Rectal smooth muscle tissue (tissue), 1 donor: ENCODE data around the gene PERCC1.

Experiments
- H3K27ac ChIP-seq: one replicate; pipeline ENCODE4 v1.7.0; 2013; ENCODE audit warnings: low read depth, low read length, inconsistent platforms
- H3K27me3 ChIP-seq: one replicate; pipeline ENCODE4 v1.7.0; 2013; ENCODE audit warnings: low read length; ENCODE audit not compliant: control insufficient read depth, insufficient read depth
- H3K36me3 ChIP-seq: one replicate; pipeline ENCODE4 v1.7.0; 2013; ENCODE audit warnings: low read length; ENCODE audit not compliant: control insufficient read depth, insufficient read depth
- H3K4me1 ChIP-seq: one replicate; pipeline ENCODE4 v1.7.0; 2013; ENCODE audit warnings: low read length; ENCODE audit not compliant: control insufficient read depth, insufficient read depth
- H3K4me3 ChIP-seq: one replicate; pipeline ENCODE4 v1.7.0; 2013; ENCODE audit warnings: low read length
- H3K9ac ChIP-seq: one replicate; pipeline ENCODE4 v1.7.0; 2013; ENCODE audit warnings: low read length

The PERCC1 gene

GRCh38 chr16:1416521-1416941 is 14.3 kb upstream of the PERCC1 start:
- Histone ChIP-seq H3K9ac (no peak overlapping the region), H3K27me3 (no peaks in the 10 kb centered on the region), H3K36me3 (peaks cover 3% of the 10 kb centered on the region), H3K4me1 (peaks cover 7% of the 10 kb centered on the region), H3K27ac (no peak overlapping the region), H3K4me3 (no peak overlapping the region)

- Histone ChIP-seq H3K9ac (peak overlapping the region; percentile 89), H3K27me3 (no peaks in the 10 kb centered on the region), H3K4me1 (peaks cover 7% of the 10 kb centered on the region), H3K27ac (peak overlapping the region; percentile 90), H3K4me3 (peak overlapping the region; percentile 96), H3K36me3 (no peaks in the 10 kb centered on the region)
These were observed 10.8 kb upstream of the PERCC1 start for GRCh38 chr16:1420111-1420539.

GRCh38 chr16:1422076-1422475 is 8.8 kb upstream of the PERCC1 start:
- Histone ChIP-seq H3K27me3 (no peaks in the 10 kb centered on the region), H3K4me1 (peaks cover 7% of the 10 kb centered on the region), H3K27ac (peak overlapping the region; percentile 90), H3K36me3 (no peaks in the 10 kb centered on the region), H3K4me3 (no peak overlapping the region), H3K9ac (no peak overlapping the region)

DNA sequence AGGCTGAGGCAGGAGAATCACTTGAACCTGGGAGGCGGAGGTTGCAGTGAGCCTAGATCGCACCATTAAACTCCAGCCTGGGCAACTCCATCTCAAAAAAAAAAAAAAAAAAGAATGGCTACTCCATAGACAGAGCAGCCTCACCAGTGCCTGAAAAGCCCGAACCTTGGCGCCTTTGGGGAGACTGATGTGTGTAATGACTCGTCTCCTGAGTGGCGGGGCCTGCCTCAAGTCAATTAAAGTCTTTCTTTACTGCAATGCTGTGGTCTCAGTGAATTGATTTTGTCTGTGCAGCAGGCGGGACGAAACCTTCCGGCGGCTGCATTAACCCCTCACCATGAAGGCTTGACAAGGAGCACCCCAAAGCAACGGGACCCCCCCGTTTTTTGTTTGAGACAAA is 6.8 kb upstream of the PERCC1 start:
- Histone ChIP-seq H3K36me3 (no peaks in the 10 kb centered on the region), H3K9ac (no peak overlapping the region), H3K4me1 (peaks cover 7% of the 10 kb centered on the region), H3K4me3 (no peak overlapping the region), H3K27ac (no peak overlapping the region), H3K27me3 (no peaks in the 10 kb centered on the region)

DNA sequence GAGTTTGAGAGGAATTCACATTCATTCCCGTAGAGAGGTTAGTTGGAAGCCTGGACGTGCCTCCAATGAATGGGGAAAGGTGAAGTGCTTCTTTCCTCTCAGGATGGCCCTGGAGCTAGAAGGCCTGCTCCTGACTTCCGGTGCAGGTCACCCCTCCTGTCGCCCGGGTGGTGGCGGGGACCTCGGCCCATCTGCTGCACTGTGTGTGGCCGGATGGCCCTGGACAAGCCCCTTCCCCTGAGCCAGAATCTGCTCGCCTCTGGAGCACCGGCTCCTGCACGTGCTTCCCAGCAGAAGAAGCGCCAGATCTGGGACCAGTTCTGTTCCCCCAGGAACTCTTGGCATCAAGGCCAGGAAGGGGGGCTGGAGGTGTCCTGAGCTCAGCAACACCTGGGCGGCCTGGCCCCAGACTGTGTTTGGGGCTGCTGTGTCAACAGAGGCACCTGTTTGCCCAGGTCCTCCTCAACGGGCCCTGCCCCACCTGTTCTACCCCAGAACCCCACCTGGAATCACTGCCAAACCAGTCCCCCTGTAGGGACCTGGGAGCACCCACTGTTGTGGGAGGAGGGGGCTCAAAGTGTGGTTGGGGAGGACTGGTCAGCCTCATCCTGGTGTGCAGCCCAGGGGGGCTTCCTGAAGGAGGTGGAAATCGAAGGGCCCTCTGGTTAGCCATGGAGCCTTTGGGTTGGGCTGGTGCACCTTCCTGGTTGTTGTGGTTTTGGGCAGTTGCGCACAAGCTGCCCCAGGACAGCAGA is 5.1 kb upstream of the PERCC1 start:
- H3K9ac ChIP-seq: no peak overlapping the region
- H3K4me3 ChIP-seq: no peak overlapping the region
- H3K36me3 ChIP-seq: no peaks in the 10 kb centered on the region
- H3K27ac ChIP-seq: no peak overlapping the region
- H3K4me1 ChIP-seq: no peaks in the 10 kb centered on the region
- H3K27me3 ChIP-seq: no peaks in the 10 kb centered on the region

- no peaks in the 10 kb centered on the region for H3K36me3 ChIP-seq
- no peak overlapping the region for H3K27ac ChIP-seq
- no peaks in the 10 kb centered on the region for H3K4me1 ChIP-seq
- no peak overlapping the region for H3K9ac ChIP-seq
- no peak overlapping the region for H3K4me3 ChIP-seq
- no peaks in the 10 kb centered on the region for H3K27me3 ChIP-seq
These were observed 4.0 kb upstream of the PERCC1 start for GRCh38 chr16:1426734-1427471.

DNA sequence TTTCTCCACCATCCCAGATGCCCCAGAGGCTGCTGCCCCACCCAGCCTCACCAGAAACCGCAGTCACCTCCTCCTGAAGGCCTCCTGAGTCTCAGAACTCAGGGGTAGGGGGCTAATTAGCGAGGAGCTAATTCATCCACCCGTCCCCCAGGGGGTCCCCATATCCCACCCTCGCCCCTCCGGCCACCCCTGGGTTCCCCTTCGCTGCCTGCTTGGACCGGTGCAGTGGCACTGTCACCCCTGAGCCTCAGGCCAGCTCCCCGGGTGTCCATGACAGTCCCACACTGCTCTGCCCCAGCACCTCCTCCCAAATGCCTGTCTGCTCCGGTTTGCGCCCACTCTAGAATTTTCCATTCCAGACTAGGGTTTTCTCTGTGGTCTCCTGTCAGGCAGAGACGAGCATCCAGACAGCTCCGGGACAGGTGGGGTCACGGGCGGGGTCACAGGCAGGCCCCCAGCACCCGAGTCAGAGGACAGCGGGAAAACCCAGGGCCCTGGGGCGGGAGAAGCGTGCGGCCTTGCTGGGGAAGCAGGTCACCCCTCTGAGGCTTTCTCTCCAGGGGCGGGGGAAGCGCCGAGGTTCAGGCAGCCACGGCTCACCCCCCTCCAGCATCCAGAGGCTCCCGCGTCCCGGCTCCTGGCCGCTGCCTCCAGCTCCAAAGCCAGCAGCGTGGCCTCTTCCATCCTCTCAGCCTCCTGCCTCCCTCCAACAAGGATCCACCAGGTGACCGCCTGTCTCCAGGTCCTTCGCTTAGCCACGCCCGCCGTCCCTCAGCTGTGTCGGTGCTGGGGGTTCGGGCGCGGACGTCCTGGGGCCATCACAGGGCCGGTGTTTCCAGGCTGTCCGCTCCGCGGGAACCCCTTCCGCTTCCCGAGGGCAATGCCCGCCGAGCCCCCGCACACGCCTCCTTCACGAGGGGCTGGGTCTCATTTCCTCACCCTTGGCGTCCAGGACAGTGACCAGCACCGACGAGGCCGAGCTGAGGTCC is 3.1 kb upstream of the PERCC1 start:
- Histone ChIP-seq H3K4me3 (no peak overlapping the region), H3K36me3 (no peaks in the 10 kb centered on the region), H3K9ac (no peak overlapping the region), H3K4me1 (no peaks in the 10 kb centered on the region), H3K27ac (no peak overlapping the region), H3K27me3 (no peaks in the 10 kb centered on the region)

GRCh38 chr16:1428511-1428910 is 2.4 kb upstream of the PERCC1 start:
- Histone ChIP-seq H3K4me3 (no peak overlapping the region), H3K27me3 (no peaks in the 10 kb centered on the region), H3K36me3 (no peaks in the 10 kb centered on the region), H3K9ac (no peak overlapping the region), H3K27ac (no peak overlapping the region), H3K4me1 (no peaks in the 10 kb centered on the region)

DNA sequence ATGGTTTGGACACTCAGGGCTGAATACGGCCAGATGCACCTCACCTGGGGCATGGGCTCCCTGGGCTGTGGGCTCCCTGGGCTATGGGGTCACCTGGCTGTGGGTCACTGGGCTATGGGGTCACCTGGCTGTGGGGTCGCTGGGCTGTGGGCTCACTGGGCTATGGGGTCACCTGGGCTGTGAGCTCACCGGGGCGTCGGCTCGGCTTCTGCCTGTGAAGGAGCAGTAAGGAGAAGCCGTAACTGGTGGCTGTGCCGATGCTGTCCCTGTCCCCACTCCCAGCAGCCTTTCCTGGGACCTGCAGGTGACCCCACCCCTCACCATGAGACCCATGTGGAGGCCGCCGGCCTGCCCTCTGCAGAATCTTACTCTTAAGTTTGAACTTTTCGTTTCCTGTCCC is 1.9 kb upstream of the PERCC1 start:
- no peaks in the 10 kb centered on the region for H3K36me3 ChIP-seq
- no peak overlapping the region for H3K4me3 ChIP-seq
- H3K4me1 ChIP-seq: no peaks in the 10 kb centered on the region
- H3K9ac ChIP-seq: no peak overlapping the region
- H3K27ac ChIP-seq: no peak overlapping the region
- H3K27me3 ChIP-seq: no peaks in the 10 kb centered on the region

DNA sequence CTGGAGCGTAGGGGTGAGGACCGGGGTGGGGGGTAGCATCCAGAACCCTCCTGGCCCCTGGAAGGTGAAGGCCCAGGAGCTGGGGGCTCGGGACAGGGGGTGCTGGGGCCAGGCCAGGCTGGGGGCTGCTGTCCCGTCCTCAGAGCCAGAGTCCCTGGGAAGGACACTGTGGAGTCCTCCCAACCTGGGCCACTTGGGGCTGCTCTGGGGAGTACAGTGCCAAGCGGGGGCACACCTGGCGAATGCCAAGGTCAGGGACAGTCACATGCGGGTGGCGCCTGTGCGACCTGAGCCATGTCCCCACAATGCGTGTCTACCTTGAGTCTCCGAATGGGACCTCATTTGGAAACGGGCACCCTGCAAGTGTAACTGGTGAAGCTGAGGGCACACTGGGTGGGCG is 1.2 kb upstream of the PERCC1 start:
- no peak overlapping the region for H3K9ac ChIP-seq
- no peaks in the 10 kb centered on the region for H3K36me3 ChIP-seq
- H3K27ac ChIP-seq: no peak overlapping the region
- no peaks in the 10 kb centered on the region for H3K27me3 ChIP-seq
- H3K4me3 ChIP-seq: no peak overlapping the region
- H3K4me1 ChIP-seq: no peaks in the 10 kb centered on the region

DNA sequence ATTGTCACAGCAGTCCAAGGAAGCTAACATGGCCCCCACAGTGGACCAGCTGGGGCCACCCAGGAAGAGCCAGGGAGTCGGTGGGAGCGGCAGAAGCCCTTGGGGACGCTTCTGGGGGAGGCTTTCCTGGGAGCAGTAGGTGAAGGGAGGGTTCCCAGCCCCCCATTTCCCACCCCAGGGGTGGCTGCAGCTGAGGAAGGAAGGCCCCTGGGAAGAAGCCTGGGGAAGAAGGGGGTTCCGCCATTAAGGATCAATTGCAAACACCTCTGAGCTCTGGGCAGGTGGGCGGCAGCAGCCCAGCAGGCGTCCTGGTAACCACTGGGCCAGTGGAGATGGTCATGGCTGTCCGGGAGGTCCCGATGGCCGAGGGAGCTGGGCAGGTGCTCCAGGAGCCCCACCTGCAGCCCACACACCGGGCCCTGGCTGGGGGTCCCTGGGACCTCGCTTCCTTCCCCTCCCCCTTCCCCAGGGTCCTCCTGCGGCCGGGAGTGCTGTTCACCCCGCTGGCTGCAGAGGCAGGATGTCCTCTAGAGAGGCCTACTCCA is 592 bp upstream of the PERCC1 start:
- Histone ChIP-seq H3K27ac (no peak overlapping the region), H3K4me1 (no peaks in the 10 kb centered on the region), H3K4me3 (no peak overlapping the region), H3K36me3 (no peaks in the 10 kb centered on the region), H3K9ac (no peak overlapping the region), H3K27me3 (no peaks in the 10 kb centered on the region)
